NCI-H1436 (cell line): ENCODE results near the gene DNAJB4.
"Not testable (repeated sequence)": the region's sequence is repeated elsewhere in the genome, so short reads cannot be mapped to it uniquely, and the experiment has no call there.

Source experiments
- DNase-seq: peaks from one replicate; lab custom pipeline; 2025; lab: John Stamatoyannopoulos, UW

The DNAJB4 gene

GRCh38 chr1:77990629-77991204 is 14.0 kb upstream of the DNAJB4 start:
- DNase-seq = no peak

GRCh38 chr1:77991638-77992037 is 13.1 kb upstream of the DNAJB4 start:
- DNase-seq = no peak

- DNase-seq = no peak
These were observed 10.5 kb upstream of the DNAJB4 start for GRCh38 chr1:77994117-77994705.

GRCh38 chr1:77996734-77997133 is 8.0 kb upstream of the DNAJB4 start:
- DNase-seq = no peak

- not testable (repeated sequence) for DNase-seq
These were observed 4.2 kb upstream of the DNAJB4 start for GRCh38 chr1:78000536-78000935.

GRCh38 chr1:78003070-78003746 is 1.5 kb upstream of the DNAJB4 start:
- no peak for DNase-seq

GRCh38 chr1:78003882-78004718 is 639 bp upstream of the DNAJB4 start:
- no peak for DNase-seq

- no peak for DNase-seq
These were observed 646 bp downstream of the DNAJB4 start for GRCh38 chr1:78005448-78005722.

- no peak for DNase-seq
These were observed 1.0 kb downstream of the DNAJB4 start for GRCh38 chr1:78005755-78006154.

GRCh38 chr1:78006521-78006920 is 1.8 kb downstream of the DNAJB4 start:
- DNase-seq = no peak

- DNase-seq = no peak
These were observed 3.1 kb downstream of the DNAJB4 start for GRCh38 chr1:78007677-78008341.

GRCh38 chr1:78009276-78009675 is 4.5 kb downstream of the DNAJB4 start:
- DNase-seq = no peak

GRCh38 chr1:78009836-78010235 is 5.1 kb downstream of the DNAJB4 start:
- no peak for DNase-seq

GRCh38 chr1:78011050-78011449 is 6.3 kb downstream of the DNAJB4 start:
- no peak for DNase-seq

GRCh38 chr1:78015148-78015547 is 10.4 kb downstream of the DNAJB4 start:
- DNase-seq = no peak

GRCh38 chr1:78019024-78019423 is 14.3 kb downstream of the DNAJB4 start:
- DNase-seq = no peak

- not testable (repeated sequence) for DNase-seq
These were observed 16.4 kb downstream of the DNAJB4 start for GRCh38 chr1:78021134-78021533.

GRCh38 chr1:78029793-78030192 is 25.1 kb downstream of the DNAJB4 start:
- DNase-seq = no peak

- DNase-seq = no peak
These were observed 28.5 kb downstream of the DNAJB4 start for GRCh38 chr1:78032996-78033796.

- no peak for DNase-seq
These were observed 29.0 kb downstream of the DNAJB4 start for GRCh38 chr1:78033797-78034172.

GRCh38 chr1:78035121-78035520 is 30.4 kb downstream of the DNAJB4 start:
- no peak for DNase-seq

- no peak for DNase-seq
These were observed 31.7 kb downstream of the DNAJB4 start for GRCh38 chr1:78036450-78036849.
